Sigmoid colon (tissue), 4 donors: ENCODE data around the gene LBR.
"Not testable (repeated sequence)": the region's sequence is repeated elsewhere in the genome, so short reads cannot be mapped to it uniquely, and the experiment has no call there.

Source experiments
- EP300 ChIP-seq, 4 donors: sonication (generic); formaldehyde crosslinking; IDR thresholded peaks; one replicate each; pipeline ENCODE4 v1.6.1; 2017; ENCODE audit warnings: antibody characterized with exemption in 4 of 4
- POLR2A ChIP-seq, 2 donors: fragments of 450-650 bp; IDR thresholded peaks; one replicate each; pipeline ENCODE4 v1.6.1; 2016; ENCODE audit warnings: antibody characterized with exemption in 2 of 2, mild to moderate bottlenecking in 2 of 2, moderate library complexity in 2 of 2
- POLR2AphosphoS5 ChIP-seq, 4 donors: sonication (generic); formaldehyde crosslinking; IDR thresholded peaks; one replicate each; pipeline ENCODE4 v1.6.1; 2017; ENCODE audit warnings: antibody characterized with exemption in 4 of 4
- TF ChIP-seq, protein P1 (sequence below), 4 experiments: fragments of 450-650 bp in 3 of 4; fragments of 200-600 bp in 1 of 4; IDR thresholded peaks; one replicate each; pipeline ENCODE4 v1.5.1; 2016 to 2019; ENCODE audit warnings: antibody characterized with exemption in 4 of 4, mild to moderate bottlenecking in 3 of 4, moderate library complexity in 2 of 4

DNA sequence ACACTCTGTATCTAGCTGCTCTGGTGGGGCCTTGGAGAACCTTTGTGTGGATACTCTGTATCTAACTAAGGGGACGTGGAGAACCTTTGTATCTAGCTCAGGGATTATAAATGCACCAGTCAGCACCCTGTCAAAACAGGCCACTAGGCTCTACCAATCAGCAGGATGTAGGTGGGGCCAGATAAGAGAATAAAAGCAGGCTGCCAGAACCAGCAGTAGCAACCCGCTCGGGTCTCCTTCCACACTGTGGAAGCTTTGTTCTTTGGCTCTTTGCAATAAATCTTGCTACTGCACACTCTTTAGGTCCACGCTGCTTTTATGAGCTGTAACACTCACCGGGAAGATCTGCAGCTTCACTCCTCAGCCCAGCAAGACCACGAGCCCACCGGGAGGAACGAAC, 45.4 kb upstream of the LBR start:
- TF ChIP-seq, protein P1, sequence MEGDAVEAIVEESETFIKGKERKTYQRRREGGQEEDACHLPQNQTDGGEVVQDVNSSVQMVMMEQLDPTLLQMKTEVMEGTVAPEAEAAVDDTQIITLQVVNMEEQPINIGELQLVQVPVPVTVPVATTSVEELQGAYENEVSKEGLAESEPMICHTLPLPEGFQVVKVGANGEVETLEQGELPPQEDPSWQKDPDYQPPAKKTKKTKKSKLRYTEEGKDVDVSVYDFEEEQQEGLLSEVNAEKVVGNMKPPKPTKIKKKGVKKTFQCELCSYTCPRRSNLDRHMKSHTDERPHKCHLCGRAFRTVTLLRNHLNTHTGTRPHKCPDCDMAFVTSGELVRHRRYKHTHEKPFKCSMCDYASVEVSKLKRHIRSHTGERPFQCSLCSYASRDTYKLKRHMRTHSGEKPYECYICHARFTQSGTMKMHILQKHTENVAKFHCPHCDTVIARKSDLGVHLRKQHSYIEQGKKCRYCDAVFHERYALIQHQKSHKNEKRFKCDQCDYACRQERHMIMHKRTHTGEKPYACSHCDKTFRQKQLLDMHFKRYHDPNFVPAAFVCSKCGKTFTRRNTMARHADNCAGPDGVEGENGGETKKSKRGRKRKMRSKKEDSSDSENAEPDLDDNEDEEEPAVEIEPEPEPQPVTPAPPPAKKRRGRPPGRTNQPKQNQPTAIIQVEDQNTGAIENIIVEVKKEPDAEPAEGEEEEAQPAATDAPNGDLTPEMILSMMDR (IDR thresholded peaks at IDR 0.05) = not testable (repeated sequence)
- not testable (repeated sequence) for TF ChIP-seq POLR2A, EP300 (IDR thresholded peaks at IDR 0.05)
- peak; percentile 48 to 80 (median 64) for TF ChIP-seq POLR2AphosphoS5 (IDR thresholded peaks at IDR 0.05)
